Type B pancreatic cell (in vitro differentiated cells): ENCODE measurements around the gene CPED1. TPM values are rescaled to one million over a fixed set of nuclear protein-coding genes. Genes with fewer than 3 reads are reported as not detected.
"Not testable (repeated sequence)": the region's sequence is repeated elsewhere in the genome, so short reads cannot be mapped to it uniquely, and the experiment has no call there.

Source experiments
- DNase-seq: peaks from one replicate; pipeline ENCODE4 v3.0.0; 2021; ENCODE audit warnings: mixed read lengths; ENCODE audit not compliant: unreplicated experiment; ENCODE audit errors: extremely low spot score
- H3K27ac Mint-ChIP-seq: 2 replicates; pipeline ENCODE4 v1.8.0; 2021; ENCODE audit warnings: mild to moderate bottlenecking, mixed read lengths
- H3K27me3 Mint-ChIP-seq: 2 replicates; pipeline ENCODE4 v1.8.0; 2021; ENCODE audit warnings: mixed read lengths
- H3K36me3 Mint-ChIP-seq: 2 replicates; pipeline ENCODE4 v1.8.0; 2021; ENCODE audit warnings: mixed read lengths
- H3K4me1 Mint-ChIP-seq: one replicate; pipeline ENCODE4 v1.8.0; 2021; ENCODE audit warnings: mixed read lengths; ENCODE audit not compliant: unreplicated experiment
- H3K4me3 Mint-ChIP-seq: 2 replicates; pipeline ENCODE4 v1.8.0; 2021; ENCODE audit warnings: mild to moderate bottlenecking, mixed read lengths
- H3K9me3 Mint-ChIP-seq: 2 replicates; pipeline ENCODE4 v1.8.0; 2021; ENCODE audit warnings: mixed read lengths
- total RNA-seq: library from RNA; stranded (reverse); gene quantifications from 2 replicates; pipeline ENCODE4 v1.2.1, GENCODE V29; 2021; ENCODE audit warnings: low replicate concordance
- TF ChIP-seq, protein P1 (sequence below): fragments of 200-600 bp; sonication (generic); conservative IDR thresholded peaks from 2 replicates; pipeline ENCODE4 v1.5.0; 2021; ENCODE audit warnings: antibody characterized with exemption, mild to moderate bottlenecking

CPED1 gene
- total RNA-seq, 1 donor from 2014 or later: 45.4 TPM

GRCh38 chr7:120981117-120981516 is 7.4 kb upstream of the CPED1 start:
- H3K9me3 Mint-ChIP-seq: no peaks in the 10 kb centered on the region
- peaks cover 8% of the 10 kb centered on the region for H3K4me1 Mint-ChIP-seq
- no peak overlapping the region for H3K27ac Mint-ChIP-seq
- H3K36me3 Mint-ChIP-seq: no peaks in the 10 kb centered on the region
- TF ChIP-seq, protein P1, sequence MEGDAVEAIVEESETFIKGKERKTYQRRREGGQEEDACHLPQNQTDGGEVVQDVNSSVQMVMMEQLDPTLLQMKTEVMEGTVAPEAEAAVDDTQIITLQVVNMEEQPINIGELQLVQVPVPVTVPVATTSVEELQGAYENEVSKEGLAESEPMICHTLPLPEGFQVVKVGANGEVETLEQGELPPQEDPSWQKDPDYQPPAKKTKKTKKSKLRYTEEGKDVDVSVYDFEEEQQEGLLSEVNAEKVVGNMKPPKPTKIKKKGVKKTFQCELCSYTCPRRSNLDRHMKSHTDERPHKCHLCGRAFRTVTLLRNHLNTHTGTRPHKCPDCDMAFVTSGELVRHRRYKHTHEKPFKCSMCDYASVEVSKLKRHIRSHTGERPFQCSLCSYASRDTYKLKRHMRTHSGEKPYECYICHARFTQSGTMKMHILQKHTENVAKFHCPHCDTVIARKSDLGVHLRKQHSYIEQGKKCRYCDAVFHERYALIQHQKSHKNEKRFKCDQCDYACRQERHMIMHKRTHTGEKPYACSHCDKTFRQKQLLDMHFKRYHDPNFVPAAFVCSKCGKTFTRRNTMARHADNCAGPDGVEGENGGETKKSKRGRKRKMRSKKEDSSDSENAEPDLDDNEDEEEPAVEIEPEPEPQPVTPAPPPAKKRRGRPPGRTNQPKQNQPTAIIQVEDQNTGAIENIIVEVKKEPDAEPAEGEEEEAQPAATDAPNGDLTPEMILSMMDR: no peak
- DNase-seq: no peak
- no peaks in the 10 kb centered on the region for H3K27me3 Mint-ChIP-seq
- H3K4me3 Mint-ChIP-seq: no peak overlapping the region

DNA sequence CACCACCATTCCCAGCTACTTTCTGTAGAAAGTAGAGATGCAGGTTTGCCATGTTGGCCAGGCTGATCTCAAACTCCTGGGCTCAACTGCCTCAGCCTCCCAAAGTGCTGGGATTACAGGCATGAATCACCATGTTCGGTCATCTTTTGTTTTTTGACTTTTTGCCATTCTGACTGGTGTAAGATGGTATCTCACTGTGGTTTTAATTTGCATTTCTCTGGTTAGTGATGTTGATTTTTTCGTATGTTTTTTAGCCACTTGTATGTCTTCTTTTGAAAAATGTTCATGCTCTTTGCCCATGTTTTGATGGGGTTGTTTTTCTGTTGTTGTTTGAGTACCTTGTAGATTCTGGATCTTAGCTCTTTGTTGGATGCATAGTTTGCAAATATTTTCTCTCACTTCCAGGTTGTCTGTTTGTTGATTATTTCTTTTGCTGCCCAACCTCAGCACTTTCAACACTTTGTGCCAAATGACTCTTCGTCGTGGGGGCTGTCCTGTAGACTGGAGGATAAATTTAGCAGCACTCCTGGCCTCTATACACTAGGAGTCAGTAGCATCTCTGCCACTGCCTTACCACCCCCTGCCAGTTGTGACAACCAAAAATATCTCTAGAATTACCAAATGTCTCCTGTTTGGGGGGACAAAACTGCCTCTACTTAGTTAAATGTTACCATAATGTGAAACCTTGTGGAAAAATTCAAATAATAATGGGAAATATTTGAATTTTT is 6.5 kb upstream of the CPED1 start:
- no peak overlapping the region for H3K27ac Mint-ChIP-seq
- H3K4me3 Mint-ChIP-seq: no peak overlapping the region
- no peaks in the 10 kb centered on the region for H3K27me3 Mint-ChIP-seq
- H3K9me3 Mint-ChIP-seq: no peaks in the 10 kb centered on the region
- H3K4me1 Mint-ChIP-seq: peaks cover 9% of the 10 kb centered on the region
- H3K36me3 Mint-ChIP-seq: no peaks in the 10 kb centered on the region
- TF ChIP-seq, protein P1: no peak
- no peak for DNase-seq

- H3K9me3 Mint-ChIP-seq, DNase-seq, H3K4me3 Mint-ChIP-seq, H3K36me3 Mint-ChIP-seq, H3K27ac Mint-ChIP-seq: not testable (repeated sequence)
- H3K4me1 Mint-ChIP-seq: peaks cover 18% of the 10 kb centered on the region
- H3K27me3 Mint-ChIP-seq: peaks cover 12% of the 10 kb centered on the region
Measured at GRCh38 chr7:120983592-120983991, 4.9 kb upstream of the CPED1 start.

GRCh38 chr7:120984406-120984805 is 4.1 kb upstream of the CPED1 start:
- no peaks in the 10 kb centered on the region for H3K36me3 Mint-ChIP-seq
- TF ChIP-seq, protein P1: no peak
- H3K4me1 Mint-ChIP-seq: peaks cover 25% of the 10 kb centered on the region
- H3K9me3 Mint-ChIP-seq: no peaks in the 10 kb centered on the region
- no peak overlapping the region for H3K4me3 Mint-ChIP-seq
- no peak for DNase-seq
- peaks cover 20% of the 10 kb centered on the region for H3K27me3 Mint-ChIP-seq
- H3K27ac Mint-ChIP-seq: no peak overlapping the region

DNA sequence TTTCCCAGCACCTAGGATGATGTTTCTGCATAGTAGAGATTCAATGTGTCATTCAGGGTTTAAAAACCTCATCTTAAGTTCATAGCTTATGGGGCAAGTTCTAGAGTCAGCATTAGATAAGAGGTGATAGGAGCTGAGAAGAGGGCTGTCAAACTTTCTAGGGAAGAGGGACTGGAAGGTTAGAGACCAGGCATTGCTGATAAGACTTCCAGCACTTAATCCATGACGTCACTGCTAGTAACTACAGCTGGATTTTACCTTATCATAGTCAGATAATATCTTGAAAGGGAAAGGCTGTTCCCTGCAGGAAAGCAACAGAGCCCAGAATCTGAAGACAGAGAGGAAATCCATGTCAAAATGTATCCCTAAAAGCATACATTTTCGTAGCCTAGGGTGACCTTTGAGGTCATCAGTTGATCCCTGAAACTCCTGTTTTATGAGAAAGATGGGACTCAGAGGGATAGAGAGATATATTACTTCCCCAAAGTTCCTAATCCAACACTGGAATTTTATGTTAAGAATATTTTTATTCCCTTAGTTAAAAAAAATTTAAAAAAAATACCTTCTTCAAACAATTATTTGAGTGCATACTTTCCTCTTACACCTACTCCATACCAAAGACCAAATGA is 3.3 kb upstream of the CPED1 start:
- TF ChIP-seq, protein P1: no peak
- peaks cover 25% of the 10 kb centered on the region for H3K27me3 Mint-ChIP-seq
- no peak overlapping the region for H3K4me3 Mint-ChIP-seq
- H3K36me3 Mint-ChIP-seq: no peaks in the 10 kb centered on the region
- no peak for DNase-seq
- H3K27ac Mint-ChIP-seq: no peak overlapping the region
- no peaks in the 10 kb centered on the region for H3K9me3 Mint-ChIP-seq
- H3K4me1 Mint-ChIP-seq: peaks cover 25% of the 10 kb centered on the region

DNA sequence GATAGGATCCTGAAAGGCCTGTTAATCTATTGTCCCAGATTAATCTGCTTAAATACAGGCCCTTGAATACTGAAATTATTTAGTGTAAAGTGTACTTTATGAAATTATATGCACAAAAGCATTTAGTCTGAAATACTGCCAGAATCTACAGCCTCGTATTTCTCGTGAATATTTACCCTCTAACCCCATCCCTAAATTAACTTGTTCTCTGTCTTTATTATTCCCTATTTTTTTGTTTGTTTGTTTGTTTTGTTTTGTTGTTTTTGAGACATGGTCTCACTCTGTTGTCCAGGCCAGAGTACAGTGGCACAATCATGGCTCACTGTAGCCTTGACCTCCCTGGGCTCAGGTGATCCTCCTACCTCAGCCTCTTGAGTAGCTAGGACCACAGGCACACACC is 2.7 kb upstream of the CPED1 start:
- TF ChIP-seq, protein P1: no peak
- Mint-ChIP-seq H3K27ac (no peak overlapping the region), H3K4me3 (no peak overlapping the region), H3K9me3 (no peaks in the 10 kb centered on the region), H3K36me3 (no peaks in the 10 kb centered on the region), H3K4me1 (peaks cover 25% of the 10 kb centered on the region), H3K27me3 (peaks cover 28% of the 10 kb centered on the region)
- no peak for DNase-seq
